Measurements from ENCODE around the gene BARHL2.

DNA sequence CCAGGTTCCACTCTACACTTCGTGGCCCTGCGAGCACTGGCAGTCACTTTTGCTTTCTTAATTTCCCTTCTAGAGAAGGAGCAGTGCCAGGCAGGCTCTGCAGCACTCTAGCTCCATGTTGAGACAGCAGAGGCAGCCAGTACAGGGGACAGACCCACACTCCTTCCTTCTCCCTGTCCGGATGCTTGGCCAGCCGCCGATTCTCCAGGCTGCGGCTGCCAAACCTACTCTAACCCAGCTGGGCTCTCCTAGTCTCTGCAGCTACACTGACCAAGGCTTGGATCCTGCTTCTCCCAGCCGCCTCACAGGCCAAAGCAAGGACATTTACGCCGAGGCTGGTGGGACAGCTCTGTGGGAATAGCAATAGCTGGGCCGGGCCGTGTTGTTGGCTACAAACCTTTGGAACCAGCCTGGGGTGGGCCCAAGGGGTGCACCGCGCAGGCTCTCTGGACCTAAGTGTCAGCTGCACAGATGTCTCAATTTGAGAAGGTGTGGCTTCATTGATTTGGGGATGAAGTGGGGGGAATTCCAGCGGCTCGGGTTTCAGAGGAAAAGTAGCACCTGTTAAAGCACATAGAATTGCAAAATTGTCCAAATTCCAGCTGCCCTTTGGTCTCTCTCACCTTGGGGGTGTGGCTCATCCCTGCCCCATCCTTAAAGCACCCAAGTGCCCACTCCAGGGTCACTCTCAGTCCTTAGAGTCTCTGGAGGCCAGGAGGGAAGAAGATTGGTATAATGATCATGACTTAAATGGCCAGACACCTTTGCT is 3.2 kb downstream of the BARHL2 start:
- TF ChIP-seq, protein P1, sequence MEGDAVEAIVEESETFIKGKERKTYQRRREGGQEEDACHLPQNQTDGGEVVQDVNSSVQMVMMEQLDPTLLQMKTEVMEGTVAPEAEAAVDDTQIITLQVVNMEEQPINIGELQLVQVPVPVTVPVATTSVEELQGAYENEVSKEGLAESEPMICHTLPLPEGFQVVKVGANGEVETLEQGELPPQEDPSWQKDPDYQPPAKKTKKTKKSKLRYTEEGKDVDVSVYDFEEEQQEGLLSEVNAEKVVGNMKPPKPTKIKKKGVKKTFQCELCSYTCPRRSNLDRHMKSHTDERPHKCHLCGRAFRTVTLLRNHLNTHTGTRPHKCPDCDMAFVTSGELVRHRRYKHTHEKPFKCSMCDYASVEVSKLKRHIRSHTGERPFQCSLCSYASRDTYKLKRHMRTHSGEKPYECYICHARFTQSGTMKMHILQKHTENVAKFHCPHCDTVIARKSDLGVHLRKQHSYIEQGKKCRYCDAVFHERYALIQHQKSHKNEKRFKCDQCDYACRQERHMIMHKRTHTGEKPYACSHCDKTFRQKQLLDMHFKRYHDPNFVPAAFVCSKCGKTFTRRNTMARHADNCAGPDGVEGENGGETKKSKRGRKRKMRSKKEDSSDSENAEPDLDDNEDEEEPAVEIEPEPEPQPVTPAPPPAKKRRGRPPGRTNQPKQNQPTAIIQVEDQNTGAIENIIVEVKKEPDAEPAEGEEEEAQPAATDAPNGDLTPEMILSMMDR (IDR thresholded peaks at IDR 0.05) = no peak
- TF ChIP-seq POLR2A (IDR thresholded peaks at IDR 0.05) = no peak
